Caki2 (cell line): Measurements from ENCODE around the gene NACA. TPM values are rescaled to one million over a fixed set of nuclear protein-coding genes. Genes with fewer than 3 reads are reported as not detected.
A peak's percentile ranks its signal among the peaks of the same experiment; 100 is the strongest.
"Not testable (repeated sequence)": the region's sequence is repeated elsewhere in the genome, so short reads cannot be mapped to it uniquely, and the experiment has no call there.

Source experiments
- DNase-seq: peaks from one replicate; pipeline ENCODE4 v3.0.0-alpha.2; 2015; ENCODE audit warnings: low read depth
- in situ Hi-C: cut with HindIII; loops from 2 replicates; pipeline ENCODE4 v1.10.0; 2016; ENCODE audit warnings: low sequenced_read_pairs, low pct_unique_long_range_greater_than_20kb, mixed read lengths
- total RNA-seq: library from RNA; depleted of rRNA; stranded (reverse); fragments of >200 nt; shearing (Covaris generic); gene quantifications from 2 replicates; pipeline ENCODE4 v1.2.3, GENCODE V29; 2014; ENCODE audit warnings: low replicate concordance

NACA gene
- total RNA-seq, 1 experiment from 2014 or later: 1,884 TPM

GRCh38 chr12:56709759-56710376 is 15.2 kb downstream of the NACA start:
- in situ Hi-C loops: no loop called here
- DNase-seq: no peak

- DNase-seq, in situ Hi-C loops: not testable (repeated sequence)
These were observed 20.6 kb downstream of the NACA start for GRCh38 chr12:56704522-56704921.

GRCh38 chr12:56699020-56699661 is 26.0 kb downstream of the NACA start:
- no peak for DNase-seq
- in situ Hi-C loops: no loop called here

GRCh38 chr12:56695327-56696101 is 29.6 kb downstream of the NACA start:
- DNase-seq: no peak
- in situ Hi-C loops: no loop called here

GRCh38 chr12:56694161-56694560 is 30.9 kb downstream of the NACA start:
- in situ Hi-C loops: no loop called here

GRCh38 chr12:56688846-56689109 is 36.3 kb downstream of the NACA start:
- DNase-seq: no peak
- in situ Hi-C loops: no loop called here

More at GRCh38 chr12:56694161-56694560, 30.9 kb downstream of the NACA start:
- no peak for DNase-seq

GRCh38 chr12:56688129-56688845 is 36.8 kb downstream of the NACA start, which contains the start of gene PTGES3:
PTGES3 (minus strand) TSS chr12:56688284; CDS start chr12:56687999, 285 bp downstream.
- peak; percentile 99 for DNase-seq
- in situ Hi-C loops: no loop called here

GRCh38 chr12:56687223-56688128 is 37.6 kb downstream of the NACA start:
- peak; percentile 61 for DNase-seq
- in situ Hi-C loops: no loop called here

- DNase-seq: peak; percentile 60
- in situ Hi-C loops: no loop called here
These were observed 40.2 kb downstream of the NACA start for GRCh38 chr12:56684745-56685359.

GRCh38 chr12:56682323-56682722 is 42.8 kb downstream of the NACA start:
- in situ Hi-C loops: no loop called here
- DNase-seq: no peak

GRCh38 chr12:56679883-56680575 is 45.1 kb downstream of the NACA start:
- in situ Hi-C loops: no loop called here
- no peak for DNase-seq

GRCh38 chr12:56678852-56679251 is 46.2 kb downstream of the NACA start:
- no peak for DNase-seq
- in situ Hi-C loops: no loop called here

- in situ Hi-C loops: no loop called here
- DNase-seq: no peak
These were observed 47.4 kb downstream of the NACA start for GRCh38 chr12:56677680-56678079.

GRCh38 chr12:56676851-56677580 is 48.1 kb downstream of the NACA start:
- no peak for DNase-seq

GRCh38 chr12:56671608-56672007 is 53.5 kb downstream of the NACA start:
- in situ Hi-C loops: no loop called here
- no peak for DNase-seq

More at GRCh38 chr12:56676851-56677580, 48.1 kb downstream of the NACA start:
- in situ Hi-C loops: no loop called here

- in situ Hi-C loops: no loop called here
- DNase-seq: no peak
These were observed 54.3 kb downstream of the NACA start for GRCh38 chr12:56670836-56671235.

- DNase-seq: no peak
- in situ Hi-C loops: no loop called here
These were observed 57.0 kb downstream of the NACA start for GRCh38 chr12:56668197-56668457.
